Prostate gland (tissue), 2 donors: ENCODE measurements around the gene ST3GAL6. TPM values are rescaled to one million over a fixed set of nuclear protein-coding genes. Genes with fewer than 3 reads are reported as not detected.

ENCODE experiments used
- DNase-seq: peaks from one replicate; pipeline ENCODE4 v3.0.0-alpha.2; 2019; ENCODE audit warnings: low spot score
- H3K27ac ChIP-seq, 2 donors: fragments of 200-600 bp; sonication (generic); 2 replicates each; pipeline ENCODE4 v1.5.1; 2017 to 2019
- H3K27me3 ChIP-seq: fragments of 200-600 bp; sonication (generic); replicated peaks from 2 replicates; pipeline ENCODE4 v1.5.1; 2019; ENCODE audit not compliant: insufficient read depth
- H3K36me3 ChIP-seq, 2 donors: fragments of 200-600 bp; sonication (generic); 1 replicate in 1 of 2; 2 replicates in 1 of 2; pipeline versions ENCODE4 v1.5.1 to v1.8.1; 2017 to 2019
- H3K4me1 ChIP-seq: fragments of 200-600 bp; sonication (generic); replicated peaks from 2 replicates; pipeline ENCODE4 v1.5.1; 2019
- H3K4me3 ChIP-seq, 2 donors: fragments of 200-600 bp; sonication (generic); 2 replicates each; pipeline ENCODE4 v1.5.1; 2017 to 2019
- H3K9me3 ChIP-seq: fragments of 200-600 bp; sonication (generic); 2 replicates; pipeline ENCODE4 v1.5.1; 2017
- CTCF ChIP-seq, 4 experiments: fragments of 200-600 bp in 2 of 4; fragments of 450-650 bp in 2 of 4; sonication (generic) in 2 of 4; IDR thresholded peaks; 1 replicate in 3 of 4; 2 replicates in 1 of 4; pipeline ENCODE4 v1.5.1; 2016 to 2019; ENCODE audit warnings: antibody characterized with exemption in 4 of 4, mild to moderate bottlenecking in 2 of 4, moderate library complexity in 2 of 4
- POLR2A ChIP-seq: fragments of 450-650 bp; IDR thresholded peaks from one replicate; pipeline ENCODE4 v1.6.1; 2016; ENCODE audit warnings: antibody characterized with exemption, mild to moderate bottlenecking
- POLR2AphosphoS5 ChIP-seq: sonication (generic); formaldehyde crosslinking; IDR thresholded peaks from one replicate; pipeline ENCODE4 v1.6.1; 2017; ENCODE audit warnings: antibody characterized with exemption
- WGBS: methylation state at CpG from one replicate; pipeline ENCODE4 v1.1.5; 2018; 5-methylcytosine and 5-hydroxymethylcytosine counted together
- intact Hi-C: fragments of 100-400 bp; cut with DNase I; formaldehyde crosslinking; loops from one replicate; pipeline ENCODE4 v1.14.2; 2022
- total RNA-seq, 2 donors: library from RNA; depleted of rRNA; stranded (reverse); fragments of >200 nt; gene quantifications; one replicate each; pipeline ENCODE4 v1.1.0, GENCODE V29; 2016

Gene ST3GAL6
- total RNA-seq, 2 donors from 2014 or later: 7.1 to 10.6 TPM

GRCh38 chr3:98743071-98743470 lies 20.1 kb upstream of the ST3GAL6 start:
- DNase-seq: no peak
- intact Hi-C loops: no loop called here
- no peak overlapping the region for H3K27ac ChIP-seq
- no peaks in the 10 kb centered on the region for H3K36me3 ChIP-seq
- H3K4me1 ChIP-seq: no peaks in the 10 kb centered on the region
- no peaks in the 10 kb centered on the region for H3K9me3 ChIP-seq
- WGBS: 92% methylated on average over 5 of the region's 5 CpGs
- no peaks in the 10 kb centered on the region for H3K27me3 ChIP-seq
- TF ChIP-seq CTCF (IDR thresholded peaks at IDR 0.05) (no peak), POLR2A (no peak), POLR2AphosphoS5 (no peak)
- H3K4me3 ChIP-seq: no peak overlapping the region

GRCh38 chr3:98744283-98744682 lies 18.9 kb upstream of the ST3GAL6 start:
- Histone ChIP-seq H3K9me3 (no peaks in the 10 kb centered on the region), H3K27me3 (no peaks in the 10 kb centered on the region), H3K4me3 (no peak overlapping the region), H3K36me3 (no peaks in the 10 kb centered on the region), H3K27ac (no peak overlapping the region), H3K4me1 (no peaks in the 10 kb centered on the region)
- TF ChIP-seq CTCF (IDR thresholded peaks at IDR 0.05) (no peak), POLR2AphosphoS5 (no peak), POLR2A (no peak)
- no peak for DNase-seq
- intact Hi-C loops: no loop called here

GRCh38 chr3:98745718-98746117 lies 17.4 kb upstream of the ST3GAL6 start:
- intact Hi-C loops: no loop called here
- Histone ChIP-seq H3K36me3 (no peaks in the 10 kb centered on the region), H3K27ac (no peak overlapping the region), H3K4me1 (no peaks in the 10 kb centered on the region), H3K27me3 (no peaks in the 10 kb centered on the region), H3K4me3 (no peak overlapping the region), H3K9me3 (no peaks in the 10 kb centered on the region)
- TF ChIP-seq CTCF (IDR thresholded peaks at IDR 0.05) (no peak), POLR2A (no peak), POLR2AphosphoS5 (no peak)
- 94% methylated on average over 1 of the region's 1 CpG for WGBS
- no peak for DNase-seq

- Histone ChIP-seq H3K36me3 (no peaks in the 10 kb centered on the region), H3K27ac (no peak overlapping the region), H3K9me3 (no peaks in the 10 kb centered on the region), H3K27me3 (no peaks in the 10 kb centered on the region), H3K4me1 (no peaks in the 10 kb centered on the region), H3K4me3 (no peak overlapping the region)
- intact Hi-C loops: no loop called here
- DNase-seq: no peak
- no peak for TF ChIP-seq POLR2A
- no peak for TF ChIP-seq CTCF (IDR thresholded peaks at IDR 0.05)
- no peak for TF ChIP-seq POLR2AphosphoS5
- WGBS: 77% methylated on average over 4 of the region's 4 CpGs
Observed at GRCh38 chr3:98746122-98746521, 17.0 kb upstream of the ST3GAL6 start.

GRCh38 chr3:98746882-98747281 lies 16.3 kb upstream of the ST3GAL6 start:
- intact Hi-C loops: no loop called here
- Histone ChIP-seq H3K4me3 (no peak overlapping the region), H3K27ac (no peak overlapping the region), H3K4me1 (no peaks in the 10 kb centered on the region), H3K27me3 (no peaks in the 10 kb centered on the region), H3K9me3 (no peaks in the 10 kb centered on the region), H3K36me3 (no peaks in the 10 kb centered on the region)
- WGBS: 74% methylated on average over 4 of the region's 4 CpGs
- DNase-seq: no peak
- TF ChIP-seq POLR2AphosphoS5: no peak
- no peak for TF ChIP-seq POLR2A
- TF ChIP-seq CTCF (IDR thresholded peaks at IDR 0.05): no peak
